Muscle of leg (tissue), 11 donors: Measurements from ENCODE around the gene MYO1E. TPM values are rescaled to one million over a fixed set of nuclear protein-coding genes. Genes with fewer than 3 reads are reported as not detected.

Source experiments
- DNase-seq: peaks from one replicate; pipeline ENCODE4 v3.0.0; 2013
- H3K27ac ChIP-seq: one replicate; pipeline ENCODE4 v1.5.1; 2013; ENCODE audit warnings: mild to moderate bottlenecking, low read length, control low read depth
- H3K27me3 ChIP-seq: one replicate; pipeline ENCODE4 v1.6.1; 2013; ENCODE audit warnings: low read length; ENCODE audit not compliant: control insufficient read depth, insufficient read depth
- H3K36me3 ChIP-seq: one replicate; pipeline ENCODE4 v1.6.1; 2013; ENCODE audit warnings: low read length; ENCODE audit not compliant: control insufficient read depth, insufficient read depth
- H3K4me1 ChIP-seq: one replicate; pipeline ENCODE4 v1.6.1; 2013; ENCODE audit warnings: low read length; ENCODE audit not compliant: control insufficient read depth, insufficient read depth
- H3K4me3 ChIP-seq: one replicate; pipeline ENCODE4 v1.5.1; 2013; ENCODE audit warnings: low read length, control low read depth
- H3K9me3 ChIP-seq: replicated peaks from 2 replicates; pipeline ENCODE4 v1.6.1; 2013; ENCODE audit warnings: low read depth, low read length; ENCODE audit not compliant: control insufficient read depth
- WGBS: methylation state at CpG from one replicate; pipeline ENCODE4 v1.1.5; 2013; ENCODE audit warnings: missing lambda C conversion rate; ENCODE audit not compliant: insufficient coverage; 5-methylcytosine and 5-hydroxymethylcytosine counted together
- polyA plus RNA-seq, 8 donors: library from polyadenylated mRNA; unstranded; fragments of 120-200 nt; gene quantifications; one replicate each; pipeline versions ENCODE4 v1.2.1 to v1.2.3, GENCODE V29; 2013; ENCODE audit warnings: inconsistent platforms in 1 of 8, low replicate concordance in 1 of 8; ENCODE audit not compliant: insufficient read length in 8 of 8, insufficient read depth in 1 of 8
- total RNA-seq: library from RNA; stranded (reverse); fragments of 120-200 nt; gene quantifications from one replicate; pipeline ENCODE4 v1.2.4, GENCODE V29; 2013

The MYO1E gene
- total and polyA plus RNA-seq, 9 donors, result 30.2 to 44.0 (median 36.1) TPM

- no peaks in the 10 kb centered on the region for H3K4me1 ChIP-seq
- peaks cover 34% of the 10 kb centered on the region for H3K36me3 ChIP-seq
- H3K27me3 ChIP-seq, result no peaks in the 10 kb centered on the region
- WGBS, result 100% methylated on average over 5 of the region's 5 CpGs
- H3K9me3 ChIP-seq, result no peaks in the 10 kb centered on the region
- H3K4me3 ChIP-seq, result no peak overlapping the region
- no peak overlapping the region for H3K27ac ChIP-seq
- no peak for DNase-seq
Observed at GRCh38 chr15:59189241-59189640, 183.4 kb downstream of the MYO1E start.

DNA sequence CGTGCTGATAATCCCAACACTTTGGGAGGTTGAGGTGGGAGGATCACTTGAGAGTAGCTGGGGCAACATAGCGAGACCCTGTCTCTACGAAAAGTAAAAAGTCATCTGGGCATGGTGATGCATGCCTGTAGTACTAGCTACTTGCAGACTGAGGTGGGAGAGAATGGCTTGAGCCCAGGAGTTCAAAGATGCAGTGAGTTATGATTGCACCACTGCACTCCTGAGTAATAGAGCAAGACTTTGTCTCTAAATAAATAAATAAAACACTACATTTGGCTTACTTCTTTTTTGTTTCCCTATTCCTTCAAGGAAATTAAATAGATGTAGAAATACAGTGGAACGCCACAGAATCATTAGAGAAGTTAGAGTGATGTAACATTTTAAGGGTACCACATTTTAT, 186.2 kb downstream of the MYO1E start:
- Histone ChIP-seq H3K4me1 (no peaks in the 10 kb centered on the region), H3K27ac (no peak overlapping the region), H3K4me3 (no peak overlapping the region), H3K9me3 (peaks cover 9% of the 10 kb centered on the region), H3K27me3 (no peaks in the 10 kb centered on the region), H3K36me3 (peaks cover 24% of the 10 kb centered on the region)
- no peak for DNase-seq
- 91% methylated on average over 3 of the region's 4 CpGs for WGBS

DNA sequence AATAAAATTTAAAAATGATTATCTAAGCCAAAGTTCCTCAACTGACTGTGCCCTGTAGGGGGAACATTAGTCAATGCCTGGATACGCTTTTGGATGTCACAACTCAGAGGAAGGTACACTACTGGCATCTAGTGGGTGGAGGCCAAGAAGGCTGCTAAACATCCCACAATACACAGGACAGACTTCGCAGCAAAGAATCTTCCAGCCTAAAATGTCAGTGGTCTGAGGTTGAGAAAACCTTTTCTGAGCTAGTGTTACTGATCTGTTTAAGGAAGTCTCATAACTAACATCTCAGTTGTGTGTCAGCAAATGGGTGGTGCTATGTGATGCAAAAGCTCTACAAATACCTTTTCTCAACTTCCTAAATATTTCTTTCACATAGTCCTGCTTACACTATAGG, 186.9 kb downstream of the MYO1E start:
- H3K4me3 ChIP-seq, result no peak overlapping the region
- no peak for DNase-seq
- WGBS, result no CpG with 5 or more reads among the region's 2 CpGs
- H3K27me3 ChIP-seq, result no peaks in the 10 kb centered on the region
- H3K27ac ChIP-seq, result no peak overlapping the region
- H3K4me1 ChIP-seq, result no peaks in the 10 kb centered on the region
- H3K36me3 ChIP-seq, result peaks cover 26% of the 10 kb centered on the region
- peaks cover 12% of the 10 kb centered on the region for H3K9me3 ChIP-seq

GRCh38 chr15:59180945-59181600, 191.6 kb downstream of the MYO1E start:
- no peaks in the 10 kb centered on the region for H3K27me3 ChIP-seq
- no peak overlapping the region for H3K27ac ChIP-seq
- no peak overlapping the region for H3K4me3 ChIP-seq
- H3K4me1 ChIP-seq, result peaks cover 19% of the 10 kb centered on the region
- H3K9me3 ChIP-seq, result peaks cover 12% of the 10 kb centered on the region
- WGBS, result 83% methylated on average over 1 of the region's 5 CpGs
- no peak for DNase-seq
- peaks cover 13% of the 10 kb centered on the region for H3K36me3 ChIP-seq

GRCh38 chr15:59179717-59180116, 193.0 kb downstream of the MYO1E start:
- Histone ChIP-seq H3K27me3 (no peaks in the 10 kb centered on the region), H3K4me3 (no peak overlapping the region), H3K27ac (no peak overlapping the region), H3K9me3 (peaks cover 12% of the 10 kb centered on the region), H3K36me3 (peaks cover 13% of the 10 kb centered on the region), H3K4me1 (peaks cover 25% of the 10 kb centered on the region)
- 77% methylated on average over 3 of the region's 5 CpGs for WGBS
- no peak for DNase-seq

GRCh38 chr15:59178151-59178695, 194.4 kb downstream of the MYO1E start:
- no peaks in the 10 kb centered on the region for H3K27me3 ChIP-seq
- peaks cover 27% of the 10 kb centered on the region for H3K4me1 ChIP-seq
- H3K9me3 ChIP-seq, result peaks cover 12% of the 10 kb centered on the region
- peak; percentile 75 for DNase-seq
- WGBS, result 58% methylated on average over 9 of the region's 16 CpGs
- H3K36me3 ChIP-seq, result peaks cover 9% of the 10 kb centered on the region
- peak overlapping the region; percentile 67 for H3K27ac ChIP-seq
- H3K4me3 ChIP-seq, result no peak overlapping the region

GRCh38 chr15:59177317-59177660, 195.4 kb downstream of the MYO1E start:
- H3K4me3 ChIP-seq, result no peak overlapping the region
- peak overlapping the region; percentile 67 for H3K27ac ChIP-seq
- H3K27me3 ChIP-seq, result no peaks in the 10 kb centered on the region
- peaks cover 27% of the 10 kb centered on the region for H3K4me1 ChIP-seq
- peaks cover 6% of the 10 kb centered on the region for H3K36me3 ChIP-seq
- peak; percentile 59 for DNase-seq
- H3K9me3 ChIP-seq, result peaks cover 9% of the 10 kb centered on the region
- 79% methylated on average over 3 of the region's 4 CpGs for WGBS

GRCh38 chr15:59176653-59177316, 195.9 kb downstream of the MYO1E start:
- H3K4me1 ChIP-seq, result peaks cover 27% of the 10 kb centered on the region
- H3K27me3 ChIP-seq, result no peaks in the 10 kb centered on the region
- no peak for DNase-seq
- peaks cover 5% of the 10 kb centered on the region for H3K36me3 ChIP-seq
- no peak overlapping the region for H3K27ac ChIP-seq
- WGBS, result 90% methylated on average over 2 of the region's 9 CpGs
- no peak overlapping the region for H3K4me3 ChIP-seq
- peaks cover 6% of the 10 kb centered on the region for H3K9me3 ChIP-seq

GRCh38 chr15:59174835-59175831, 197.5 kb downstream of the MYO1E start:
- peak; percentile 61 for DNase-seq
- peaks cover 30% of the 10 kb centered on the region for H3K4me1 ChIP-seq
- no peak overlapping the region for H3K4me3 ChIP-seq
- WGBS, result 0% methylated on average over 1 of the region's 10 CpGs
- no peaks in the 10 kb centered on the region for H3K9me3 ChIP-seq
- H3K27me3 ChIP-seq, result no peaks in the 10 kb centered on the region
- no peak overlapping the region for H3K27ac ChIP-seq
- H3K36me3 ChIP-seq, result peaks cover 17% of the 10 kb centered on the region
